HFFc6 (cell line): Measurements from ENCODE around the gene CENPS. TPM values are rescaled to one million over a fixed set of nuclear protein-coding genes. Genes with fewer than 3 reads are reported as not detected.

Experiments used
- DNase-seq: peaks from one replicate; pipeline ENCODE4 v3.0.0-alpha.2; 2018
- H3K27ac Mint-ChIP-seq: 2 replicates; pipeline ENCODE4 v1.8.0; 2020; ENCODE audit warnings: mild to moderate bottlenecking, mixed read lengths
- H3K27me3 Mint-ChIP-seq: 2 replicates; pipeline ENCODE4 v1.8.0; 2021; ENCODE audit warnings: mild to moderate bottlenecking, moderate library complexity, mixed read lengths; ENCODE audit not compliant: insufficient read depth
- H3K36me3 Mint-ChIP-seq: 2 replicates; pipeline ENCODE4 v1.8.0; 2021; ENCODE audit warnings: low read depth, mixed read lengths
- H3K4me1 Mint-ChIP-seq: 2 replicates; pipeline ENCODE4 v1.8.0; 2020; ENCODE audit warnings: low read depth, mixed read lengths
- H3K4me3 Mint-ChIP-seq: 2 replicates; pipeline ENCODE4 v1.8.0; 2020; ENCODE audit warnings: mild to moderate bottlenecking, moderate library complexity, mixed read lengths
- H3K9me3 Mint-ChIP-seq: 2 replicates; pipeline ENCODE4 v1.8.0; 2020; ENCODE audit warnings: mild to moderate bottlenecking, mixed read lengths
- CTCF ChIP-seq: fragments of 200-600 bp; sonication (generic); IDR thresholded peaks from 2 replicates; pipeline ENCODE4 v1.5.0; 2021; ENCODE audit warnings: antibody characterized with exemption, mild to moderate bottlenecking
- total RNA-seq, 6 experiments: library from RNA; stranded (reverse); fragmentation: NEBNext Ultra II Directional; extraction: Animal tissue kit (Norgen Biotek cat#: 25700); gene quantifications; 2 replicates in 1 of 6; 3 replicates in 5 of 6; pipeline ENCODE4 v1.2.3, GENCODE V29; 2021

CENPS gene
- total RNA-seq, 6 experiments from 2014 or later, result 24.3 to 31.0 (median 27.3) TPM

GRCh38 chr1:10474613-10475507, 44.6 kb downstream of the CENPS start, which contains the start of gene PEX14:
PEX14 (plus strand) TSS chr1:10474950; CDS start chr1:10474967, 17 bp downstream.
- Mint-ChIP-seq H3K27ac (peak within 1 kb of the TSS; percentile 74), H3K4me1 (peaks cover 22% of the 10 kb centered on the region), H3K27me3 (no peaks in the 10 kb centered on the region; the same call in 1 of the 2 replicates), H3K9me3 (no peaks in the 10 kb centered on the region), H3K4me3 (peak within 1 kb of the TSS; percentile 94), H3K36me3 (no peaks in the 10 kb centered on the region; the same call in 1 of the 2 replicates)
- TF ChIP-seq CTCF, result no peak
- DNase-seq, result peak; percentile 83

- Mint-ChIP-seq H3K27me3 (no peaks in the 10 kb centered on the region; the same call in 1 of the 2 replicates), H3K9me3 (no peaks in the 10 kb centered on the region), H3K4me1 (peaks cover 22% of the 10 kb centered on the region), H3K4me3 (peak overlapping the region; percentile 94), H3K27ac (peak overlapping the region; percentile 74), H3K36me3 (no peaks in the 10 kb centered on the region; the same call in 1 of the 2 replicates)
- TF ChIP-seq CTCF, result no peak
- DNase-seq, result no peak
Observed at GRCh38 chr1:10475510-10475909, 45.3 kb downstream of the CENPS start.

- Mint-ChIP-seq H3K27ac (no peak overlapping the region; the same call in 1 of the 2 replicates), H3K27me3 (no peaks in the 10 kb centered on the region; the same call in 1 of the 2 replicates), H3K4me1 (peaks cover 18% of the 10 kb centered on the region), H3K4me3 (no peak overlapping the region), H3K36me3 (no peaks in the 10 kb centered on the region; the same call in 1 of the 2 replicates), H3K9me3 (no peaks in the 10 kb centered on the region)
- TF ChIP-seq CTCF, result no peak
- no peak for DNase-seq
Observed at GRCh38 chr1:10479296-10479695, 49.1 kb downstream of the CENPS start.

- Mint-ChIP-seq H3K4me3 (no peak overlapping the region), H3K27me3 (no peaks in the 10 kb centered on the region), H3K9me3 (no peaks in the 10 kb centered on the region), H3K36me3 (peaks cover 5% of the 10 kb centered on the region; the same call in 1 of the 2 replicates), H3K27ac (no peak overlapping the region), H3K4me1 (peaks cover 13% of the 10 kb centered on the region)
- no peak for TF ChIP-seq CTCF
- DNase-seq, result no peak
Observed at GRCh38 chr1:10480614-10481013, 50.4 kb downstream of the CENPS start.

GRCh38 chr1:10484521-10484920, 54.3 kb downstream of the CENPS start:
- H3K4me3 Mint-ChIP-seq, result no peak overlapping the region
- no peak for DNase-seq
- peaks cover 5% of the 10 kb centered on the region; the same call in 1 of the 2 replicates for H3K36me3 Mint-ChIP-seq
- no peaks in the 10 kb centered on the region for H3K27me3 Mint-ChIP-seq
- peaks cover 2% of the 10 kb centered on the region; the same call in 1 of the 2 replicates for H3K4me1 Mint-ChIP-seq
- no peak for TF ChIP-seq CTCF
- H3K9me3 Mint-ChIP-seq, result no peaks in the 10 kb centered on the region
- no peak overlapping the region for H3K27ac Mint-ChIP-seq
